Stomach smooth muscle (tissue), 2 donors: Measurements from ENCODE around the gene IQSEC2.
A peak's percentile ranks its signal among the peaks of the same experiment; 100 is the strongest.

ENCODE experiments used
- H3K27ac ChIP-seq: one replicate; pipeline ENCODE4 v1.7.0; 2013; ENCODE audit warnings: mild to moderate bottlenecking, low read length, inconsistent platforms
- H3K27me3 ChIP-seq, 2 donors: one replicate each; pipeline ENCODE4 v1.7.0; 2013; ENCODE audit warnings: low read length in 2 of 2; ENCODE audit not compliant: insufficient read depth in 2 of 2, control insufficient read depth in 1 of 2
- H3K36me3 ChIP-seq, 2 donors: one replicate each; pipeline ENCODE4 v1.7.0; 2013; ENCODE audit warnings: low read length in 2 of 2; ENCODE audit not compliant: control insufficient read depth in 2 of 2, insufficient read depth in 2 of 2
- H3K4me1 ChIP-seq: one replicate; pipeline ENCODE4 v1.7.0; 2013; ENCODE audit warnings: low read length; ENCODE audit not compliant: control insufficient read depth, insufficient read depth
- H3K4me3 ChIP-seq, 2 donors: one replicate each; pipeline ENCODE4 v1.7.0; 2013; ENCODE audit warnings: low read length in 2 of 2
- H3K9ac ChIP-seq, 2 donors: one replicate each; pipeline ENCODE4 v1.7.0; 2013; ENCODE audit warnings: low read length in 2 of 2, mild to moderate bottlenecking in 1 of 2
- H3K9me3 ChIP-seq, 2 donors: one replicate each; pipeline ENCODE4 v1.7.0; 2013; ENCODE audit warnings: low read length in 2 of 2; ENCODE audit not compliant: control insufficient read depth in 2 of 2
- donor health status: healthy.
- donor health status: Pancreatic carcinoma.

The IQSEC2 gene

GRCh38 chrX:53283567-53283966 lies 2.2 kb upstream of the IQSEC2 start:
- Histone ChIP-seq H3K9me3 (no peaks in the 10 kb centered on the region), H3K27me3 (peaks cover 0 to 17% of the 10 kb centered on the region in 2 donors), H3K27ac (peak overlapping the region; percentile 6), H3K4me1 (peaks cover 58% of the 10 kb centered on the region), H3K36me3 (no peaks in the 10 kb centered on the region), H3K9ac (no peak overlapping the region), H3K4me3 (no peak overlapping the region)

GRCh38 chrX:53283099-53283498 lies 1.7 kb upstream of the IQSEC2 start:
- H3K4me3 ChIP-seq, result no peak overlapping the region
- peaks cover 0 to 17% of the 10 kb centered on the region in 2 donors for H3K27me3 ChIP-seq
- H3K9ac ChIP-seq, result no peak overlapping the region
- H3K27ac ChIP-seq, result peak overlapping the region; percentile 49
- peaks cover 55% of the 10 kb centered on the region for H3K4me1 ChIP-seq
- no peaks in the 10 kb centered on the region for H3K36me3 ChIP-seq
- no peaks in the 10 kb centered on the region for H3K9me3 ChIP-seq

- Histone ChIP-seq H3K4me1 (peaks cover 46% of the 10 kb centered on the region), H3K9me3 (no peaks in the 10 kb centered on the region), H3K36me3 (no peaks in the 10 kb centered on the region), H3K4me3 (peak overlapping the region in 1 of 2 donors; percentile 69), H3K27me3 (peaks cover 0 to 17% of the 10 kb centered on the region in 2 donors), H3K9ac (peak overlapping the region; percentile 22 to 47), H3K27ac (peak overlapping the region; percentile 76)
These were observed 745 bp upstream of the IQSEC2 start for GRCh38 chrX:53281963-53282695.

GRCh38 chrX:53280331-53281320 lies 758 bp downstream of the IQSEC2 start:
- peaks cover 0 to 15% of the 10 kb centered on the region in 2 donors for H3K27me3 ChIP-seq
- peak overlapping the region; percentile 12 to 69 for H3K4me3 ChIP-seq
- H3K9ac ChIP-seq, result peak overlapping the region; percentile 11 to 47
- H3K27ac ChIP-seq, result peak overlapping the region; percentile 76
- H3K9me3 ChIP-seq, result no peaks in the 10 kb centered on the region
- H3K4me1 ChIP-seq, result peaks cover 43% of the 10 kb centered on the region
- no peaks in the 10 kb centered on the region for H3K36me3 ChIP-seq

GRCh38 chrX:53279296-53280237 lies 1.8 kb downstream of the IQSEC2 start:
- Histone ChIP-seq H3K27ac (no peak overlapping the region), H3K9me3 (no peaks in the 10 kb centered on the region), H3K4me1 (peaks cover 36% of the 10 kb centered on the region), H3K27me3 (peaks cover 0 to 13% of the 10 kb centered on the region in 2 donors), H3K36me3 (no peaks in the 10 kb centered on the region), H3K4me3 (peak overlapping the region in 1 of 2 donors; percentile 40), H3K9ac (peak overlapping the region in 1 of 2 donors; percentile 11)

GRCh38 chrX:53272808-53273337 lies 8.5 kb downstream of the IQSEC2 start:
- no peaks in the 10 kb centered on the region for H3K4me1 ChIP-seq
- no peak overlapping the region for H3K9ac ChIP-seq
- no peak overlapping the region for H3K4me3 ChIP-seq
- H3K27ac ChIP-seq, result no peak overlapping the region
- peaks cover 0 to 2% of the 10 kb centered on the region in 2 donors for H3K36me3 ChIP-seq
- peaks cover 0 to 15% of the 10 kb centered on the region in 2 donors for H3K27me3 ChIP-seq
- H3K9me3 ChIP-seq, result no peaks in the 10 kb centered on the region

GRCh38 chrX:53269536-53270107 lies 11.8 kb downstream of the IQSEC2 start:
- H3K9me3 ChIP-seq, result no peaks in the 10 kb centered on the region
- peaks cover 0 to 21% of the 10 kb centered on the region in 2 donors for H3K27me3 ChIP-seq
- no peaks in the 10 kb centered on the region for H3K4me1 ChIP-seq
- no peak overlapping the region for H3K4me3 ChIP-seq
- H3K36me3 ChIP-seq, result peaks cover 0 to 2% of the 10 kb centered on the region in 2 donors
- H3K27ac ChIP-seq, result no peak overlapping the region
- H3K9ac ChIP-seq, result no peak overlapping the region

- no peak overlapping the region for H3K4me3 ChIP-seq
- H3K27ac ChIP-seq, result no peak overlapping the region
- peaks cover 0 to 30% of the 10 kb centered on the region in 2 donors for H3K27me3 ChIP-seq
- H3K9me3 ChIP-seq, result no peaks in the 10 kb centered on the region
- no peaks in the 10 kb centered on the region for H3K4me1 ChIP-seq
- H3K36me3 ChIP-seq, result peaks cover 0 to 2% of the 10 kb centered on the region in 2 donors
- no peak overlapping the region for H3K9ac ChIP-seq
These were observed 13.2 kb downstream of the IQSEC2 start for GRCh38 chrX:53268173-53268572.

- Histone ChIP-seq H3K9me3 (no peaks in the 10 kb centered on the region), H3K27ac (no peak overlapping the region), H3K36me3 (peaks cover 0 to 2% of the 10 kb centered on the region in 2 donors), H3K27me3 (peaks cover 0 to 34% of the 10 kb centered on the region in 2 donors), H3K4me3 (no peak overlapping the region), H3K9ac (no peak overlapping the region), H3K4me1 (no peaks in the 10 kb centered on the region)
These were observed 14.5 kb downstream of the IQSEC2 start for GRCh38 chrX:53266914-53267313.
